Uterus (tissue), 2 donors: ENCODE measurements around the gene TSHZ2.

Experiments used
- CTCF ChIP-seq, 4 experiments: fragments of 200-600 bp in 2 of 4; fragments of 450-650 bp in 2 of 4; sonication (generic) in 2 of 4; IDR thresholded peaks; one replicate each; pipeline ENCODE4 v1.5.1; 2016 to 2019; ENCODE audit warnings: antibody characterized with exemption in 4 of 4, mild to moderate bottlenecking in 2 of 4, moderate library complexity in 1 of 4
- POLR2A ChIP-seq, 2 donors: fragments of 450-650 bp; IDR thresholded peaks; one replicate each; pipeline ENCODE4 v1.6.1; 2016; ENCODE audit warnings: antibody characterized with exemption in 2 of 2, mild to moderate bottlenecking in 1 of 2, moderate library complexity in 1 of 2

DNA sequence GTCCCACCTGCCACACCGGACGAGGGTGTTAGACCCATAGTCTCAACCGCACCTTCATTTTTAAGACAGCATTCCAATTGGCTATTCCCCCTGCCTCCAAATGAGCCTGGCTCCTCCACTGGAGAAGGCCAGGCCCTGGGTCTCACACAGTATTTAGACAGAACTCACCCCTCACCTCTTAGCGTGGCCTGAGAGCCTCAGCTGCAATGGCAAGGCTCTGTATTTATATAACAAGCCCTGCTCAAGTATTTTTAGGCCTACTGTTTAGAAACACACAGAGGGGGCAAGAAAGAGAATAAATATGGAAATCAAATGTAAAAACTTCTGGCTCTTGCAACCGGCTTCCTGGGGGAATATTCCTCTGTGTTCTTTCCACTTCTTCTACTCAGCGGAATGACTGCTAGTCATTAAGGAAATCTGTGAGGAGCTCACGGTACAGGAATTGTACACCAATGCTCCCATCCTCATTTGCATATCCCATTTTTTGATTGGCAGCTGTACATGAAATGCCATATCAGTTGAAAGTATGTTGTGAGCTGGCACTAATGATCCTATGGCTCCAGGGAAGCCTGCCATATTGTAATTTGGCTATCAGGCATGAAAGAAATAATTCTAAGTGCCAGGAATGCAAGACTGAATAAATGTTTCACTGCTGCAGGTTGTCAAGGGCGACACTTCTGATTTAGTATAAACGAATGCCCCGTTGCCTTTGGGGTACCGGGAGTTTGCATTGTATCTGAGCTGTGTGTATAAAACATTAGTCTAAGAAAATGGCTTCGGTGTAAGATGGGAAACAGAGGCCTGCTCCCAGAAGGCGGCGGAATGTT lies 414.0 kb downstream of the TSHZ2 start:
- TF ChIP-seq CTCF (IDR thresholded peaks at IDR 0.05) (no peak), POLR2A (IDR thresholded peaks at IDR 0.05) (no peak)
